Activated naive CD4-positive, alpha-beta T cell treated with anti-CD3 and anti-CD28 coated beads for 36 hours (primary cell): ENCODE data around the gene CDCA3. TPM values are rescaled to one million over a fixed set of nuclear protein-coding genes. Genes with fewer than 3 reads are reported as not detected.
"Not testable (repeated sequence)": the region's sequence is repeated elsewhere in the genome, so short reads cannot be mapped to it uniquely, and the experiment has no call there.

Experiments used
- CTCF ChIA-PET: fragments of 350-600 bp; sonication (Branson Sonifier 250); formaldehyde crosslinking; loops from one replicate; lab custom pipeline; 2021; ENCODE audit warnings: antibody characterized with exemption; lab: Charles Lee
- DNase-seq: peaks from one replicate; pipeline ENCODE4 v3.0.0-alpha.2; 2020
- H3K27ac Mint-ChIP-seq: one replicate; pipeline ENCODE4 v1.8.0; 2021; ENCODE audit warnings: mild to moderate bottlenecking, mixed read lengths
- H3K27me3 Mint-ChIP-seq: one replicate; pipeline ENCODE4 v1.8.0; 2021; ENCODE audit warnings: low read depth, mixed read lengths
- H3K36me3 Mint-ChIP-seq: one replicate; pipeline ENCODE4 v1.8.0; 2021; ENCODE audit warnings: low read depth, mixed read lengths
- H3K4me1 Mint-ChIP-seq: one replicate; pipeline ENCODE4 v1.8.0; 2021; ENCODE audit warnings: low read depth, mixed read lengths
- H3K4me3 Mint-ChIP-seq: one replicate; pipeline ENCODE4 v1.8.0; 2021; ENCODE audit warnings: mild to moderate bottlenecking, moderate library complexity, mixed read lengths
- H3K9me3 Mint-ChIP-seq: one replicate; pipeline ENCODE4 v1.8.0; 2021; ENCODE audit warnings: mixed read lengths
- intact Hi-C: fragments of 100-400 bp; cut with micrococcal nuclease; formaldehyde crosslinking; loops from one replicate; pipeline ENCODE4 v1.15.1; 2023
- total RNA-seq, 2 experiments: library from RNA; stranded (reverse); gene quantifications; one replicate each; pipeline ENCODE4 v1.2.3, GENCODE V29; 2021

CDCA3 gene
- total RNA-seq, 2 experiments from 2014 or later, result 106 to 108 TPM

DNA sequence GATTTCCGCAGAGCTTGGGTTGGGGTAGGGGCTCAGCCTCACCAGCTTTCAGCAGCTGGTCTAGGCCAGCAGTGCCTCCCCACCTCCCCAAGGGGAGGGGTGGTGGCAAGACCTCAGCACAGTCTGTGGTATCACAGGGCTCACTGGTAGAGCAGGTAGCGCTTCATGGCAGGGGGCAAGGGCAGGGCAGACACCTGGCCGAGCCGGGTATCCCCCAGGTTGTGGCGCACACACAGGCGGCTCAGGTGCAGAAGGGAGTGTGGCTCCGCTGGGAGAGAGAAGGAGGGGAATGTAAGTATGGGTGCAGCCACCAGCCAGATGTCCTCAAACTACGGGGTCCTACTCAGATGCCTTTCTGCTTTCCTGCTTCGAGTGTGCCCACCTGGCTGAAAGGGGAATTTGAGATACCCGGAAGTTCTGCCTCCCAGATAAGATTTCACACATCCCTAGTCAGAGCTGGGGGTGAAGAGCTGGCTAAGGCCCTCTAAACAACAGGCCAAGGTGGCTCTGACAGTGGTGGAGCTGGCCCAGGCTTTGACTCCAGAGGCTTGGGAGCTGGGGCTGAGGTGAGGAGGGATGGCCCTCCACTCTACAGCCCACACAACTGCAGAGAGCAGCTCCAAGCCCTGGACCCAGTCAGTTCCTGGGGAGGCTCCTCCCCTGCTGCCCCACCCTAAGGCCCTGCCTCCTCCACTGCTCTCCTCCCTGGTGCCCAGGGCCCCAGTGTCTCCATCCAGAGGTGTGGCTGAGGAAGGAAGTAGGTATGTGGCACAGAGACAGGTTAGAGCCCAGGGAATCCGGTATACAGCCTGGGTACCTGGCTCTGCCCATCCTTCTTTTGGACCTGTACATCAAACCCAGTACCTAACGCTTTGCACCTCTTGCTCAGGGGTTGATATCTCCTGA, 20.2 kb upstream of the CDCA3 start:
- H3K27ac Mint-ChIP-seq, result peak overlapping the region; percentile 81
- H3K36me3 Mint-ChIP-seq, result peaks cover 40% of the 10 kb centered on the region
- H3K4me3 Mint-ChIP-seq, result peak overlapping the region; percentile 88
- H3K9me3 Mint-ChIP-seq, result no peaks in the 10 kb centered on the region
- H3K27me3 Mint-ChIP-seq, result no peaks in the 10 kb centered on the region
- H3K4me1 Mint-ChIP-seq, result peaks cover 56% of the 10 kb centered on the region
- CTCF ChIA-PET, result interaction anchor here (0.6 to 3.8 kb wide), 15 partner anchors 11 to 420 kb away, joined by 3 to 33 read pairs (median 7); partner anchors contain the start of genes C12orf57, CDCA3, RNU7-1 and USP5
- intact Hi-C loops, result loop anchor here (5.0 kb wide), 2 partner anchors 81 to 1156 kb away; partner anchors contain the start of gene PTPN6
- DNase-seq, result peak; percentile 51

GRCh38 chr12:6870304-6870703, 19.2 kb upstream of the CDCA3 start:
- intact Hi-C loops, result loop anchor here (5.0 kb wide), 2 partner anchors 82 to 1157 kb away; partner anchors contain the start of gene PTPN6
- peaks cover 41% of the 10 kb centered on the region for H3K36me3 Mint-ChIP-seq

GRCh38 chr12:6869049-6870021, 18.2 kb upstream of the CDCA3 start:
- intact Hi-C loops, result loop anchor here (1.0 to 5.0 kb wide), 6 partner anchors 22 to 1158 kb away; partner anchors contain the start of genes C1R, C1RL and PTPN6
- CTCF ChIA-PET, result interaction anchor here (0.5 to 1.8 kb wide), 17 partner anchors 10 to 269 kb away, joined by 3 to 19 read pairs (median 3); partner anchors contain the start of genes CDCA3 and USP5
- peaks cover 43% of the 10 kb centered on the region for H3K36me3 Mint-ChIP-seq
- peak overlapping the region; percentile 98 for H3K4me3 Mint-ChIP-seq
- H3K9me3 Mint-ChIP-seq, result no peaks in the 10 kb centered on the region
- DNase-seq, result peak; percentile 93
- H3K27me3 Mint-ChIP-seq, result no peaks in the 10 kb centered on the region
- peaks cover 56% of the 10 kb centered on the region for H3K4me1 Mint-ChIP-seq
- peak overlapping the region; percentile 92 for H3K27ac Mint-ChIP-seq

More at GRCh38 chr12:6870304-6870703, 19.2 kb upstream of the CDCA3 start:
- not testable (repeated sequence) for DNase-seq, H3K4me3 Mint-ChIP-seq, H3K9me3 Mint-ChIP-seq, H3K27me3 Mint-ChIP-seq
- H3K27ac Mint-ChIP-seq, result peak overlapping the region; percentile 92
- H3K4me1 Mint-ChIP-seq, result peaks cover 56% of the 10 kb centered on the region
- CTCF ChIA-PET, result interaction anchor here (1.3 to 1.5 kb wide), 3 partner anchors 11 to 62 kb away, joined by 3 to 7 read pairs (median 4); no protein-coding TSS in a partner anchor

- peaks cover 49% of the 10 kb centered on the region for H3K36me3 Mint-ChIP-seq
- H3K27me3 Mint-ChIP-seq, result no peaks in the 10 kb centered on the region
- DNase-seq, result no peak
- peak overlapping the region; percentile 92 for H3K27ac Mint-ChIP-seq
- H3K4me1 Mint-ChIP-seq, result peaks cover 52% of the 10 kb centered on the region
- CTCF ChIA-PET, result interaction anchor here (0.9 to 1.8 kb wide), 11 partner anchors 13 to 114 kb away, joined by 3 to 19 read pairs (median 4); partner anchors contain the start of genes CDCA3 and USP5
- peak overlapping the region; percentile 98 for H3K4me3 Mint-ChIP-seq
- intact Hi-C loops, result loop anchor here (1.0 to 2.0 kb wide), 4 partner anchors 23 to 241 kb away; partner anchors contain the start of genes C1R and C1RL
- no peaks in the 10 kb centered on the region for H3K9me3 Mint-ChIP-seq
Measured at GRCh38 chr12:6868211-6869048, 17.3 kb upstream of the CDCA3 start.

- peaks cover 52% of the 10 kb centered on the region for H3K4me1 Mint-ChIP-seq
Measured at GRCh38 chr12:6867413-6868210, 16.5 kb upstream of the CDCA3 start, which contains the start of gene TPI1. Gene TPI1, plus strand, starts transcription at chr12:6867531. Its CDS starts 36 bp downstream, at chr12:6867567.

GRCh38 chr12:6866920-6867412, 15.9 kb upstream of the CDCA3 start:
- Mint-ChIP-seq H3K27ac (peak overlapping the region; percentile 94), H3K27me3 (no peaks in the 10 kb centered on the region), H3K4me1 (peaks cover 47% of the 10 kb centered on the region), H3K9me3 (no peaks in the 10 kb centered on the region), H3K36me3 (peaks cover 50% of the 10 kb centered on the region), H3K4me3 (peak overlapping the region; percentile 98)
- DNase-seq, result no peak
- CTCF ChIA-PET, result interaction anchor here (0.9 to 3.4 kb wide), 3 partner anchors 15 to 75 kb away, joined by 3 to 18 read pairs (median 6); partner anchors contain the start of genes CDCA3 and USP5
- intact Hi-C loops, result loop anchor here (1.0 kb wide), 1 partner anchor 114 kb away; the partner anchor contains the start of gene MLF2

More at GRCh38 chr12:6867413-6868210, 16.5 kb upstream of the CDCA3 start, which contains the start of gene TPI1:
- Mint-ChIP-seq H3K27me3 (no peaks in the 10 kb centered on the region), H3K9me3 (no peaks in the 10 kb centered on the region), H3K36me3 (peaks cover 51% of the 10 kb centered on the region), H3K4me3 (peak within 1 kb of the TSS; percentile 98), H3K27ac (peak within 1 kb of the TSS; percentile 94)
- peak; percentile 79 for DNase-seq
- intact Hi-C loops, result loop anchor here (1.0 to 2.0 kb wide), 3 partner anchors 57 to 225 kb away; partner anchors contain the start of genes C1R and MLF2
- CTCF ChIA-PET, result interaction anchor here (0.9 to 3.4 kb wide), 4 partner anchors 15 to 76 kb away, joined by 3 to 18 read pairs (median 5); partner anchors contain the start of genes CDCA3 and USP5

- Mint-ChIP-seq H3K36me3 (peaks cover 47% of the 10 kb centered on the region), H3K4me1 (peaks cover 41% of the 10 kb centered on the region), H3K27me3 (no peaks in the 10 kb centered on the region), H3K9me3 (no peaks in the 10 kb centered on the region), H3K4me3 (peak overlapping the region; percentile 98), H3K27ac (no peak overlapping the region)
- intact Hi-C loops, result no loop called here
- DNase-seq, result no peak
- CTCF ChIA-PET, result interaction anchor here (0.9 to 3.4 kb wide), 2 partner anchors 14 to 74 kb away, joined by 3 to 18 read pairs; partner anchors contain the start of genes CDCA3 and USP5
Measured at GRCh38 chr12:6866163-6866919, 15.3 kb upstream of the CDCA3 start.

DNA sequence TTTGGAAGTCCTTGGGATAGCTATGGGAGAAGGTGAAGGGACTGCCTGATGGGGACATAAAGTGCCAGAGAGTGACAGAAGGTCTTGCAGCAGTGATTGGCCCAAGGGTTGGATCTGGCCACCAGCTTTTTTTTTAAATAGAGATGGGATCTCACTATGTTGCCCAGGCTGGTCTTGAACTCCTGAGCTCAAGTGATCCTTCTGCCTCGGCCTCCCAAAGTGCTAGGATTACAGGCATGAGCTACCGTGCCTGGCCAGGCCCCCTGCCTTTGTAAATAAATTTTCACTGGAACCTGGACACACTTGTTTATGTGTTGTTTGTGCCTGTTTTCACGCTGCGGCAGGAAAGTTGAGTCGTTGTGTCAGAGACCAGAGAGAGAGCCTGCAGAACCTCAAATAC, 14.2 kb upstream of the CDCA3 start:
- H3K27ac Mint-ChIP-seq, result peak overlapping the region; percentile 10
- H3K27me3 Mint-ChIP-seq, intact Hi-C loops, H3K4me3 Mint-ChIP-seq, DNase-seq, H3K9me3 Mint-ChIP-seq: not testable (repeated sequence)
- CTCF ChIA-PET, result interaction anchor here (0.7 to 3.4 kb wide), 3 partner anchors 13 to 112 kb away, joined by 3 to 18 read pairs (median 3); partner anchors contain the start of genes CDCA3, MLF2 and USP5
- H3K36me3 Mint-ChIP-seq, result peaks cover 53% of the 10 kb centered on the region
- peaks cover 30% of the 10 kb centered on the region for H3K4me1 Mint-ChIP-seq

GRCh38 chr12:6863586-6864321, 12.7 kb upstream of the CDCA3 start:
- no peak for DNase-seq
- H3K4me3 Mint-ChIP-seq, result no peak overlapping the region
- CTCF ChIA-PET, result interaction anchor here (1.3 to 3.4 kb wide), 2 partner anchors 10 to 12 kb away, joined by 6 to 18 read pairs; partner anchors contain the start of genes CDCA3 and USP5
- intact Hi-C loops, result no loop called here
- H3K4me1 Mint-ChIP-seq, result peaks cover 15% of the 10 kb centered on the region
- no peak overlapping the region for H3K27ac Mint-ChIP-seq
- peaks cover 43% of the 10 kb centered on the region for H3K36me3 Mint-ChIP-seq
- H3K9me3 Mint-ChIP-seq, result no peaks in the 10 kb centered on the region
- no peaks in the 10 kb centered on the region for H3K27me3 Mint-ChIP-seq
